ENCODE data around the gene LZTR1.

LZTR1 gene

GRCh38 chr22:20983081-20983771, 1.1 kb downstream of the LZTR1 start:
- DNase-seq = no peak

- no peak for DNase-seq
These were observed 3.6 kb downstream of the LZTR1 start for GRCh38 chr22:20985720-20986119.

- DNase-seq = no peak
These were observed 4.3 kb downstream of the LZTR1 start for GRCh38 chr22:20986365-20986764.

GRCh38 chr22:20987375-20987774, 5.3 kb downstream of the LZTR1 start:
- DNase-seq = no peak

GRCh38 chr22:20988573-20989322, 6.7 kb downstream of the LZTR1 start:
- no peak for DNase-seq

DNA sequence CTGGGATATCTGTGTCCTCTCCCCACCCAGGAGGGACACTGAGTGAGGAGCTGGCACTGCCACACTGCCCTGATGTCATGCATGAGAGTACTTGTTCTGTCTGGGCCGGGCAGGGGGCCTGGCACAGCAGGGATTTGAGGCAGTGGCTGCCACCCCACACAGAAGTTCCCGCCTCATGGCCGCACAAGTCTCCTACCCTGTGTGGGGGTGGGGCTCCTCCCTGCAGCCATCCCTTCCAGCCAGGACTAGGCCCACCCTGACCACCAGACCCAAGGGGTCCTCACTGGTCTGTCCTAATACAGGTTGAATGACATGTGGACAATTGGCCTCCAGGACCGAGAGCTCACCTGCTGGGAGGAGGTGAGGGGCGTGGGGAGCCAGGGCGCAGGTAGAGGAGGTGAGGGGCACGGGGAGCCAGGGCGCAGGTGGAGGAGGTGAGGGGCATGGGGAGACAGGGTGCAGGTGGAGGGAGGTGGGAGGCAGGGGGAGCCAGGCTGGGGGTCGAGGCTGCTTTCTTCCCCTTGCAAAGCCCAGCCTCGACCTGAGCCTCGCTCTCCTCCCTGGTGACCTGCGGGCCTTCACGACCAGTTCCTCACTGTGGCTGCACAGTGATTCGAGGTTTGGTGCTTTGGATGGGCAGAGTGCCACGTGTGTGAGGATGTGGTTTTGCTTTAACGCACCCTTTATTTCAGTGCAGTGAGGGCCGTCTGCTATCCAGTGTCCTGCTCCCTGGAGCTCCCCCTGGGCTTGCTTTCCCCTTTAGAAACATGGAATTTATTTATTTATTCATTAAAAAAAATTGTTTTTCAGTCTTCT, 7.4 kb downstream of the LZTR1 start:
- DNase-seq = no peak

DNA sequence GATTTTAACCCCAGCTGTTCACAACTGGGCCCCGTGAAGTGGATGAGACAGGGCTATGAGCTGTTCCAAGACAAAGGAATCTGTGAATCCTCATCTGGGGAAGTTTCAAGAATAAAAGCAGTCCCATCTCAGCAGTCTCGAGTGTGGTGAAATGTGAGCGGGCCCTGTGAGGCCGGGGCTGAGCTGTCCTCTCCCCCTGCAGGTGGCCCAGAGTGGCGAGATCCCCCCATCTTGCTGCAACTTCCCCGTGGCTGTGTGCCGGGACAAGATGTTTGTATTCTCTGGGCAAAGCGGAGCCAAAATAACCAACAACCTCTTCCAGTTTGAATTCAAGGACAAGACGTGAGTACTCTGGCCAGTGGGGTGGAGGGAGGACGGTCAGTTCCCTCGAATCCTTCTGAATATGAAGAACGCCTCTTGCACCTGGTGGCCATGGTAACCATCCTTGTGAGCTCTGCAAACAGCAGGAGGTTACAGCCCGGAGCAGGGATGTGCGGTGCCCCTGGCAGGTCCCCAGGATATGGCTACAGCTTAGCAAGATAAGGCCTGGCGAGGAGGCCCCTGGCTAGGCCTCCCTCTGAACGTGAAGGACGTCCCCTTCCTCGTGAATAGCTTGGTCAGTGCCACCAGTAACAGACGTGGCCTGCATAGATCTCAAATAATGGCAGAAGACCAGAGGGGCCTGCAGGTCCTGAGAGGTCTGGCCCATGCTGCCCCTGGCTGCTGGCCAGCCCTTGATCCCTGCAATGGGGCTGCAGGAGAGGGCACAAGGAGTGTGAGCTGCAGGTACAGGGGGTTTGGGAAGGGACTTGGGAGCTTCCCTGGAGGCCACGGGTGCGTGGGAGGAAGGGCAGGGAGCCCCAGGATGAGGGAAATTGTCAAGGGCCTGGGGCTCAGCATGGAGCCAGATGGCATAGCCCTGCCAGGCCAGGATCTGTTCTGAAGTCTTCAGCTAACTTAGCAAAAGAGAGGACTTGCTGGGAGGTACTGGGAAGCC, 8.4 kb downstream of the LZTR1 start:
- no peak for DNase-seq

DNA sequence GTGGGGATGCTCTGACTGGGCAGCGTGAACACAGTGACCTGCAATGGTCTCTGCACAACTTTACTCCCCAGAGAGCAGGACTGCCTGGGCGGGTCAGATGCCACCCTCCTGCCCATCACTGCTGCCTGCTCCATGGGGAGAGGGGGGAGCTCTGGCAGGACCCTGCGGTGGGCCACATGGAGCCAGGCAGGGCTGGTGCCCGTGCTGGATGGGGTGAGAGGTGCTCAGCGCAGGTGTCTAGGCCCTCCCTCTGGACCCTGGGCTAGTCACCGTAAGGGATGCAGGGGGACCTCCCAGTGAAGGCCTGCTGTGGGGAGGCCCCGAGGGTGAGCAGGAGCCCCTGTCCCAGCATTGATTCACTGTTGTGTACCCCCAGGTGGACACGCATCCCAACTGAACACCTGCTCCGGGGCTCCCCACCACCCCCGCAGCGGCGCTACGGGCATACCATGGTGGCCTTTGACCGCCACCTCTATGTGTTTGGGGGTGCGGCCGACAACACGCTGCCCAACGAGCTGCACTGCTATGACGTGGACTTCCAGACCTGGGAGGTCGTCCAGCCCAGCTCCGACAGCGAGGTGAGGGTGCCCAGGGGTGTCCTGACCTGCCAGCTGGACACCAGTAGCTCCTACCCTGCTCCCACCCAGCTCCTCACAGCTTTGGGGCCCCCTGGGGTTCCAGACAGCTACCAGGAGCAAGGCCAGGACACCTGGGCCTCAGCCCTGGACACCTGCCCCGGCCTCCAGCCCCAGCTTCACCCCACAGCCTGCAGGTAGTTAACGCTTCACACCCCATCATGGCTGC, 9.4 kb downstream of the LZTR1 start:
- no peak for DNase-seq

GRCh38 chr22:20992056-20992442, 10.0 kb downstream of the LZTR1 start:
- DNase-seq = no peak

DNA sequence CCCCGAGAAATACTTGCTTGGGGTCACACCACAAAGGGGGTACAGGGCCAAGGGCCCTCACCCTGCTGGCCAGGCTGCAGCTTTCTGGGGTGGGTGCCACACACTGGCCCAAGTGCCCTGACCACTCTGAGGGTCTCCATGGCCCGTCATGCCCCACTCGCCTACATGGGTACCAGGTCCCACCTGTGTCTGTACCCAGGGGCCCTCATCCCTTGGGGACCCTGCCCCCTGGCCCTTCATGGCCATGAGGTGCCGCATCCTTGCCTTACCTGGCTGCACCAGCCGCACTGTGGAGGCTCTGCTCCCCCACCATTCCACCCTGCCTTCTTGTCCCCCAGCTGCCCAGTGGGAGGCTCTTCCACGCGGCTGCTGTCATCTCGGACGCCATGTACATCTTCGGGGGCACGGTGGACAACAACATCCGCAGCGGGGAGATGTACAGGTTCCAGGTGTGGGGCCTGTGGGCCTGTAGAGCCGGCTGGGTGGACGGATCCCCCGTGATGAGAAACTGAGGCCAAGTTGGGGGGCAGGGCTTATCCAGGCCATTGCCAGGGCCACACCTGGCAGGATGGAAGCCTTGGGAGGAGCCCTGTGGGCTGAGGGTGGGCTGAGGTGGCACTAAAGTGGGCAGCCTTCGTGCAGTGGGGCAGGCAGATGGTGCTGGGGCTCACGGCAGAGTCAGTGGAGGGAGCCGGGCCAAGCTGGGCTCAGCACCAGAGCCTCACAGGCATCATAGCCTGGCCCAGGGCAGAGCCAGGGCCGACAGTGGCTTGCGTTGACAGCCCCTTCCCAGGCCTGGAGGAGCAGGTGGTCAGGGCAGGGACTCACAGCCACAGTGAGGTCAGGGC, 10.6 kb downstream of the LZTR1 start:
- no peak for DNase-seq

GRCh38 chr22:20993304-20994127, 11.4 kb downstream of the LZTR1 start:
- no peak for DNase-seq

DNA sequence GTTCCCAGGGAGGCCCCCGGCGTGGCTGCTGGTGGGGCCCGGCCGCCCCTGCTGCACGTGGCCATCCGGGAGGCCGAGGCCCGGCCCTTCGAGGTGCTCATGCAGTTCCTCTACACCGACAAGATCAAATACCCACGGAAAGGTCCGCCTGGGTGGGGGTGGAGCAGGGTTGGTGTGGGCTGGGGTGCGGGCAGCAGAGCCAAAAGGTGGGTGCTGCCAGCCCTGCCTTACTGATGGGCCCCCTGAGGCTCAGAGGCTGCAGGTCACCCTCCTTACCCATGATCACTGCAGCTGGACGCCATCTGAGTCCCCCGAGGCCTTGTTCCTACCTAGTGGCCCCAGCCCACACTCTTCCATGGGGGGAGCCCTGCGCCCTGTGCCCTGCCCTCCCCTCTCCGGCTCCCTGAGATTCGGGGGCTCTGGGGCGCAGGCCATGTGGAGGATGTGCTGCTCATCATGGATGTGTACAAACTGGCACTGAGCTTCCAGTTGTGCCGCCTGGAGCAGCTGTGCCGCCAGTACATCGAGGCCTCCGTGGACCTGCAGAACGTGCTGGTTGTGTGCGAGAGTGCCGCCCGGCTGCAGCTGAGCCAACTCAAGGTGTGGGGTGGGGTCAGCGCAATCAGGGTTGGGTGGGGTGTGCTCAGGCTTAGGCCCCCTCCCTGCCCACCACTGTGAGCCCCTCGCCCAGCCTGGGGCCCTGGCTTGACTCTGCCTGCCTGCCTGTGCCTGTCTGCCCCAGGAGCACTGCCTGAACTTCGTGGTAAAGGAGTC, 12.2 kb downstream of the LZTR1 start:
- DNase-seq = no peak

DNA sequence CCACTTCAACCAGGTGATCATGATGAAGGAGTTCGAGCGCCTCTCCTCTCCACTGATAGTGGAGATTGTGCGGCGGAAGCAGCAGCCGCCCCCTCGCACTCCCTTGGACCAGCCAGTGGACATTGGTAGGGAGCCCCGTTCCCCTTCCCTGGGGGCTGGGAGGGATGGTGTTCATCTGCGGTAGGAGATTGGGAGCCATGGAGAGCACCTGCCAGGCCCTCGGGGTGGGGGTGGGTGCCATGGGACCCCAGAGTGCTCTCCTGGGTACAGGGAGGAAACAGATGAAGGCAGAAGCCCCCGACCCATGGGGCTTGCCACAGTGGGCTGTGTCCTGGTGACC, 12.8 kb downstream of the LZTR1 start:
- no peak for DNase-seq

DNA sequence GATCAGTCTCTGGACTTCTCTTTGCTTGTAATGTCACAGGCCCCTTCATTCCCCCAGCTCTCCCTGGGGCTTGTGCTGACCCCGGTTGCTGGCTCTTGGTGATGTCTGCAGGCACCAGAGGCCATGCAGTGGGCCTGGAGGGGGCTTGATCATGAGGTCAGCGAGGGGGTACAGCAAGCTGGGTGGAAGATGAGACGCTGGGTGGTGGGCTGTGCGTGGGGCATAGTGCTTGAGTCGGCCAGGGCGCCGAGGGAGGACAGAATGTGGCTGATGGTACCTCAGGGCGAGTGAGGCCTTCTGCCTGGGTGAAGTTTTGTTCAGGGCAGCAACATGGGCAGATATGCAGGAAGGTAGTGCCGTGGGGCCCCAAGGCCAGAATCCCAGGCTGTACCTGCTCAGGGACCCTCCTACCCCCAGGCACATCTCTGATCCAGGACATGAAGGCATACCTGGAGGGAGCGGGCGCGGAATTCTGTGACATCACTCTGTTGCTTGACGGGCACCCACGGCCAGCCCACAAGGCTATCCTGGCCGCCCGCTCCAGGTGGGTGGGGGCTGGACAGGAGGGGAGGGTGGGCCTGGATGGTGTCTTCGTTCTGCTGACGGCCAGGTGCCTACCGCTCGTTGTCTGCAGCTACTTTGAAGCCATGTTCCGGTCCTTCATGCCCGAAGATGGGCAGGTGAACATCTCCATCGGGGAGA, 13.4 kb downstream of the LZTR1 start:
- DNase-seq = no peak

- DNase-seq = no peak
These were observed 13.9 kb downstream of the LZTR1 start for GRCh38 chr22:20996031-20996410.

DNA sequence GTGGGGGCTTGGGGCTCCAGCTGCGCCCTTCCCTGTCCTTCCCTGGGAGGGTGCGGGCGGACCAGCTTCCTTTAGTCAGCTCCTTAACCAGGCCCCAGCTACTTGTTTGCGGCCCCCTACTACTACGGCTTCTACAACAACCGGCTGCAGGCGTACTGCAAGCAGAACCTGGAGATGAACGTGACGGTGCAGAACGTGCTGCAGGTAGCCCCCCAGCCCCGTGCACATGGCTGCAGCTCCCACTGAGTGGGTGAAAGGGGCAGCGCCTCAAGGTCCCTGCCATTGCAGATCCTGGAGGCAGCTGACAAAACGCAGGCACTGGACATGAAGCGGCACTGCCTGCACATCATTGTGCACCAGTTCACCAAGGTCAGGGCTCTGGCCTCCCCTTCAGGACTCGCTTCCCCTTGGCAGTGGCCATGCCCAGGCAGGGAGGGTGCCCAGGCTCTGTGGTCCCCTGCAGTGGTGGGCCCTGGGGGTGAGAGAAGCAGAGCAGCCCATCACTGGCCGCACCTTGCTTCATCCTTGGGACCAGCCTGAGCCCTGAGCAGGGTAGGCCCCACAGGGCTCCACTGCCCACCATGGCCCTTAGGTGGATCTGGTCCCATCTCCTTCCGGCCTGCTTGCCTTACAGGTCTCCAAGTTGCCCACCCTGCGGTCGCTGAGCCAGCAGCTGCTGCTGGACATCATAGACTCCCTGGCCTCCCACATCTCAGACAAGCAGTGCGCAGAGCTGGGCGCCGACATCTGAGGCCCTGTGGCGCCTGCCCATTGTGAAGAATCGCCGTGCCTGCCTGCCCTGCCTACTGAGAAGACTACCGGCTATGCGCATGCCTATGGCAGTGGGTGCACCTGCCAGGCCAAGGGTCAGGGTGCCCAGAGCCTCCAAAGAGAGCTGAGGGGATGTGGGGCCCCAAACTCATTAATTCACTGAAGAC, 14.8 kb downstream of the LZTR1 start:
- no peak for DNase-seq

All from SW 1271 (cell line).